Left ventricle myocardium inferior (tissue), 1 donor: ENCODE results near the gene TPM1. TPM values are rescaled to one million over a fixed set of nuclear protein-coding genes. Genes with fewer than 3 reads are reported as not detected.

Experiments used
- DNase-seq: peaks from one replicate; pipeline ENCODE4 v3.0.0-alpha.2; 2020
- H3K27ac ChIP-seq: fragments of 200-600 bp; replicated peaks from 2 replicates; pipeline ENCODE4 v1.8.0; 2021
- H3K27me3 ChIP-seq: fragments of 200-600 bp; 2 replicates; pipeline ENCODE4 v1.8.0; 2021; ENCODE audit warnings: low read depth
- H3K36me3 ChIP-seq: fragments of 200-600 bp; 2 replicates; pipeline ENCODE4 v1.8.0; 2021
- H3K4me1 ChIP-seq: fragments of 200-600 bp; 2 replicates; pipeline ENCODE4 v1.8.0; 2021
- H3K4me3 ChIP-seq: fragments of 200-600 bp; 2 replicates; pipeline ENCODE4 v1.8.0; 2021; ENCODE audit warnings: mild to moderate bottlenecking, moderate library complexity
- H3K9me3 ChIP-seq: fragments of 200-600 bp; replicated peaks from 2 replicates; pipeline ENCODE4 v1.8.0; 2021
- intact Hi-C: fragments of 100-400 bp; cut with micrococcal nuclease; formaldehyde crosslinking; loops from one replicate; pipeline ENCODE4 v1.11.0; 2022
- total RNA-seq: library from RNA; stranded (reverse); fragmentation: NEBNext Ultra II Directional; extraction: Animal tissue kit (Norgen Biotek cat#: 25700); gene quantifications from one replicate; pipeline ENCODE4 v1.2.1, GENCODE V29; 2021
- TF ChIP-seq, protein P1 (sequence below): fragments of 200-600 bp; IDR thresholded peaks from 2 replicates; pipeline ENCODE4 v1.8.0; 2021; ENCODE audit warnings: antibody characterized with exemption, mild to moderate bottlenecking, borderline replicate concordance
- donor health status: DM: no; HTN: yes; CAD: no; lungs with severe emphysema.

Gene TPM1
- total RNA-seq, 1 donor from 2014 or later: 12,604 TPM

DNA sequence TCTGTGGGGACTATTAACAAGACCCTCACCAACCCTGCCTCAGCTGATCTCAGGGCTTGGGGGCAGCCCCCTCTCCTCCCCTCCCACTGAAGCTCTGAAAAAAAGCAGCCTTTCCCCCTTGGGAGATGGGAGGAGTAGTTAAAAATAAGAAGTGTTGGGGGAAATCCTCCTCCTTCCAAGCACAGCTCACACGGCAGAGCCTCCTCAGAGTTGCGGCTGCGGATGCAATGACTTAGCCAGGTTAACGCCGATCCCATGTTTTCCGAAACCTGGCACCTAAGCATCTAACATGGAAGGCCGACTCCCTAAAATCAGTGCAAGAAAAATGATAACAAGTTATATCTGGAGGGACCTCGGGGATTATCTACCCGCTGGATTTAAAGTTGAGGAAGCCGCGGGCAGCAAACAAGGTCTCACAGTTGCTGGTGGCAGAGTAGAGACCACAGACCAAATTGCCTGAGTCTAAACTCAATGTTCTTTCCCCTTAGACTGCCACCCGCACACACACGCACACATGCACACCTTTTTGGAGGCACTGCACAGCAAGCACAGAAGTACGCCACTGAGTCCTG, 1.1 kb upstream of the TPM1 start:
- peaks cover 57% of the 10 kb centered on the region for H3K4me1 ChIP-seq
- TF ChIP-seq, protein P1, sequence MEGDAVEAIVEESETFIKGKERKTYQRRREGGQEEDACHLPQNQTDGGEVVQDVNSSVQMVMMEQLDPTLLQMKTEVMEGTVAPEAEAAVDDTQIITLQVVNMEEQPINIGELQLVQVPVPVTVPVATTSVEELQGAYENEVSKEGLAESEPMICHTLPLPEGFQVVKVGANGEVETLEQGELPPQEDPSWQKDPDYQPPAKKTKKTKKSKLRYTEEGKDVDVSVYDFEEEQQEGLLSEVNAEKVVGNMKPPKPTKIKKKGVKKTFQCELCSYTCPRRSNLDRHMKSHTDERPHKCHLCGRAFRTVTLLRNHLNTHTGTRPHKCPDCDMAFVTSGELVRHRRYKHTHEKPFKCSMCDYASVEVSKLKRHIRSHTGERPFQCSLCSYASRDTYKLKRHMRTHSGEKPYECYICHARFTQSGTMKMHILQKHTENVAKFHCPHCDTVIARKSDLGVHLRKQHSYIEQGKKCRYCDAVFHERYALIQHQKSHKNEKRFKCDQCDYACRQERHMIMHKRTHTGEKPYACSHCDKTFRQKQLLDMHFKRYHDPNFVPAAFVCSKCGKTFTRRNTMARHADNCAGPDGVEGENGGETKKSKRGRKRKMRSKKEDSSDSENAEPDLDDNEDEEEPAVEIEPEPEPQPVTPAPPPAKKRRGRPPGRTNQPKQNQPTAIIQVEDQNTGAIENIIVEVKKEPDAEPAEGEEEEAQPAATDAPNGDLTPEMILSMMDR: no peak
- DNase-seq: no peak
- no peaks in the 10 kb centered on the region for H3K9me3 ChIP-seq
- peaks cover 31% of the 10 kb centered on the region for H3K36me3 ChIP-seq
- peaks cover 18% of the 10 kb centered on the region for H3K27me3 ChIP-seq
- intact Hi-C loops: loop anchor here (10.0 kb wide), 1 partner anchor 197 kb away; no protein-coding TSS in a partner anchor
- H3K4me3 ChIP-seq: peak overlapping the region; percentile 83
- peak overlapping the region; percentile 99 for H3K27ac ChIP-seq

DNA sequence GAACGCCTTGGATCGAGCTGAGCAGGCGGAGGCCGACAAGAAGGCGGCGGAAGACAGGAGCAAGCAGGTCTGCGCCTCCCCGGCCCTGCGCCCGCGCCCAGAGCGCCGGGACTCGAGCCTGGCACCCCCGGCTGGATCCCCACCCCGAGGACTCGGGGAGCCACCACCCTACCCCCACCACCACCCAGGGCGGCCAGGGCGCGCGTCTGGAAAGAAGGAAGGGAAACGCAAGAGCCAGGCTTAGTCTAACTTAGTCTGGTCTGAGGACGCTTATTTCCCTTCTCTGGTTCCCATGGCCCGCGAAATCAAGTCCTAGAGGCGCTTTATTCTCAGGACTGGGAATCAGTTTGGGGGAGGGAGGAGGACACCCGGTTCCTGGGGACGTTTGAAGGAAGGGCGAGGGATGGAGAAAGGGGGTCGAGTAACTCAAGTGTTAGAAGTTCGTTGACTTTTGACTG, 359 bp downstream of the TPM1 start:
- Histone ChIP-seq H3K4me3 (peak overlapping the region; percentile 83), H3K27me3 (peaks cover 18% of the 10 kb centered on the region), H3K27ac (peak overlapping the region; percentile 99), H3K36me3 (peaks cover 41% of the 10 kb centered on the region), H3K9me3 (no peaks in the 10 kb centered on the region), H3K4me1 (peaks cover 71% of the 10 kb centered on the region)
- intact Hi-C loops: loop anchor here (10.0 kb wide), 1 partner anchor 198 kb away; no protein-coding TSS in a partner anchor
- DNase-seq: no peak
- TF ChIP-seq, protein P1: no peak

DNA sequence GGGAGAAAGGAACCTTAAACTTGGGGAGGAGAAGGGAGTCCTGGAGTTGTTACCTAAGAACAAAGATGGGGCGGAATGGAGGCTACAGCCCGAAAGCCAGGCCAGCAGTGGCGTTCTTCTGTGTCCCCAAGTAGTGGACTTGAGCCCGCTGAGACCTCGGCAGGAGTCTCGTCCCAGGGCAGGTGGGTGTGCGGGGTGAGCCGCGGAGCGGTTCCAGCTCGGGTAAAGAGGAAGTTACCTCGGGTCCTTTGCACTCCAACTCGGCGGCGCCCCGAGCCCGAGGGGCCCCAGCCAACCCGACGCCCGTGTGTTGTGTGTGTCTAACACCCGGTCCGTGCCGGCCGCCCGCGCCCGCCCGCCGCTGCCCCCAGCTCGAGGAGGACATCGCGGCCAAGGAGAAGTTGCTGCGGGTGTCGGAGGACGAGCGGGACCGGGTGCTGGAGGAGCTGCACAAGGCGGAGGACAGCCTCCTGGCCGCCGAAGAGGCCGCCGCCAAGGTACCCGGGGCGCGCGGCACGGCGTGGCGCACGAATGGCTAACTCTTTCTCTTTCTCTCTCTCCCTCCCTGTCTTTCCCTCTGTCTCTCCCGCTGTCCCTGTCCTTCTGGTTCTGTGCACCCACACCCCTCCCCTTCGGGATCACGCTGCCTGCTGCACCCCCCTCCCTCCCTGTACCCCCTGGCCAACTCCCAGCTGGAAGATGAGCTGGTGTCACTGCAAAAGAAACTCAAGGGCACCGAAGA, 959 bp downstream of the TPM1 start:
- TF ChIP-seq, protein P1: no peak
- H3K4me1 ChIP-seq: peaks cover 73% of the 10 kb centered on the region
- no peaks in the 10 kb centered on the region for H3K9me3 ChIP-seq
- H3K27ac ChIP-seq: peak overlapping the region; percentile 99
- peaks cover 18% of the 10 kb centered on the region for H3K27me3 ChIP-seq
- DNase-seq: peak; percentile 34
- peak overlapping the region; percentile 83 for H3K4me3 ChIP-seq
- H3K36me3 ChIP-seq: peaks cover 41% of the 10 kb centered on the region
- intact Hi-C loops: loop anchor here (10.0 kb wide), 1 partner anchor 199 kb away; no protein-coding TSS in a partner anchor

DNA sequence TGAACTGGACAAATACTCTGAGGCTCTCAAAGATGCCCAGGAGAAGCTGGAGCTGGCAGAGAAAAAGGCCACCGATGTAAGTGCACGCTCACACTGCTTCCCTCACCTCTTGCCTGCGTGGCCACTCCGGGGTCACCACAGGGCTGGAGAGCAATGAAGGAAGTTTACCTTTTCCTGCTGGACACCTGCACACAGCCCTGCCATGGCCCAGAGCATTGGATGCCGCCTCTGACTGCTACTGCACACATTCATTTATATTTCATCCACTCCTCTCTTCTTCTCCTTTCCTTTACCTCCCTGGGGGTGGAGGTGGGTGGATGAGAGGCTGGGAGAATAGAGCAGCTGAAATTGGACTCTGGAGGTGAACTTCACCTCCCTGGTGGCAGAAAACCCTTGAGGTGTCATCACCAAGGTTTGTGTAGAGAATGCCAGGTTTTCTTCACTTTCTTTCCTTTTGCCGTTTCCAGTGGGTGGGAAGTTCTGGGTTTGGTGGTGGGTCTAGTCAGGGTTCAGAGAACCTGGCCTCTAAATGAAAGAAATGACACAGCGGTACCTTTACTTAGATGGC, 1.6 kb downstream of the TPM1 start:
- H3K27me3 ChIP-seq: peaks cover 18% of the 10 kb centered on the region
- H3K4me1 ChIP-seq: peaks cover 79% of the 10 kb centered on the region
- no peak for DNase-seq
- peaks cover 41% of the 10 kb centered on the region for H3K36me3 ChIP-seq
- intact Hi-C loops: loop anchor here (10.0 kb wide), 1 partner anchor 199 kb away; no protein-coding TSS in a partner anchor
- TF ChIP-seq, protein P1: no peak
- H3K9me3 ChIP-seq: no peaks in the 10 kb centered on the region
- H3K4me3 ChIP-seq: peak overlapping the region; percentile 83
- peak overlapping the region; percentile 99 for H3K27ac ChIP-seq

DNA sequence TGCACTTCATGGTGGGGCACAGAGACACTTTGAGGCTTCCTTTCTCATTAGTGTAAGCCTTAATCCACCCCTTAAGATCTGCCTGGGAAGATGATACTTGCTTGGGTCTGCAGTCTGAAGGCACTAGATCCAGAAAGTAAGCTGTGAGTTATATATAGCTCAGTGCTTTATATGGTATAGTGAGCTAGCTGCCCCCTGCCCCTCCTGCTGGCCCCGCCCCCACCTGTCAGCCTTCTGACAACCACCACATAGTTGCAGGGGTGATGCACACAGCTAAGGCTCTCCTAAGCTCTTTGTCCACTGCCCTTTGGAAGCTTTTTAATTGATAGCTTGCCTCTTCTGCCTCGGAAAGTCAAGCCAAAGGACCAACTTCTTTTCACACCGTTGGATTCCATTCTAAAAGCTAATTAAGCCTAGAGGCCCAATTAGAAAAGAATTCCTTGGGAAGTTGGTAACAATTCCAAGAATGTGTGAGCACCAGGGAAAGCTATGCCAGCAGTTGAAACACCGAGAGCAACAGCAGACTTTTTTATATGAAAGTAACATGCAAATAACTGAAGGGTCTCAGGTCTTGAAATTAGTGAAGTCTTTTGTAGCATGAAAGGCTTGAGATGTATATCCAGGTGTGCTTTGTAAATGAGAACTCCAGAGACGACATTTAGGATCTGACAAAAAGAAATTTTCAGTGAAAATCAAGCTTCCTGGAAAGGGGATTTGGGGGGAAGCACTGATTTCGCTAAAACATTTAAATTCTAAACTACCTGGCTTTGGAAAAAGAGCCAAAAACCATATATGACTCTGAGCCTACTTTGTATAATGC, 2.3 kb downstream of the TPM1 start:
- Histone ChIP-seq H3K9me3 (no peaks in the 10 kb centered on the region), H3K4me1 (peaks cover 86% of the 10 kb centered on the region), H3K27ac (peak overlapping the region; percentile 99), H3K36me3 (peaks cover 41% of the 10 kb centered on the region), H3K27me3 (peaks cover 18% of the 10 kb centered on the region), H3K4me3 (peak overlapping the region; percentile 83)
- TF ChIP-seq, protein P1: no peak
- intact Hi-C loops: loop anchor here (5.0 to 10.0 kb wide), 2 partner anchors 47 to 200 kb away; no protein-coding TSS in a partner anchor
- DNase-seq: peak; percentile 55
